NCI-H2171 (cell line): ENCODE data around the gene MCMBP.
"Not testable (repeated sequence)": the region's sequence is repeated elsewhere in the genome, so short reads cannot be mapped to it uniquely, and the experiment has no call there.

ENCODE experiments used
- DNase-seq: peaks from one replicate; lab custom pipeline; 2025; lab: John Stamatoyannopoulos, UW

MCMBP gene

DNA sequence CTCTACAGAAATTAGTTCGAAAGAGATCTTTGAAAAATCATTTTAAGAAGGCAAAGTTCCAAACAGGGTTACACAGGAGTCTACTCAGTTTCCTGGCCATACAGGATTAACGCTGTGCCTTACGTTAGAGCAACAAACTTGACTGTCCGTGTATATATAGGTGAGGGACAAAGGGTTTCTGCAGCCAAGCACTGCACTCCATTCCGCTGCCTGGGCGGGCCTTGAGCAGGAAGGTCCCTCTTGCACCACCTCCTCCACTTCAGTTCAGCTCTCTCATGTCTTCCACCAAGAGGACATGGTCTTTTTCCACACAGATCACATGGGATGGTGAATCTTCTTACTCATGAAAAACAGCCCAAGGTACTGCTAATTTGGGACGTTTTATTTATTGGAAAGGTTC is 43.2 kb downstream of the MCMBP start:
- no peak for DNase-seq

DNA sequence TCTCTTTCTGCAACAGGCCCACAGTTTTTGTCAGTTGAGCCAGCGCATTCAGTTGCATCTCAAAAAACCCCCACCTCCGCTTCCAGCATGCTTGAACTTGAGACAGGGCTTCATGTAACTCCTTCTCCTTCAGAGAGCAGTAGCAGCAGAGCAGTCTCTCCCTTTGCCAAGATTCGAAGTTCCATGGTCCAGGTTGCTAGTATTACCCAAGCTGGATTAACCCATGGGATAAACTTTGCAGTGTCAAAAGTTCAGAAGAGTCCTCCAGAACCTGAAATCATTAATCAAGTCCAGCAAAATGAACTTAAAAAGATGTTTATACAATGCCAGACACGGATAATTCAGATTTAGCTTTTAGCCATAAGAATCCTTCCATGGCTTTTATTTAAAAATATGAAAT is 45.2 kb downstream of the MCMBP start:
- no peak for DNase-seq

DNA sequence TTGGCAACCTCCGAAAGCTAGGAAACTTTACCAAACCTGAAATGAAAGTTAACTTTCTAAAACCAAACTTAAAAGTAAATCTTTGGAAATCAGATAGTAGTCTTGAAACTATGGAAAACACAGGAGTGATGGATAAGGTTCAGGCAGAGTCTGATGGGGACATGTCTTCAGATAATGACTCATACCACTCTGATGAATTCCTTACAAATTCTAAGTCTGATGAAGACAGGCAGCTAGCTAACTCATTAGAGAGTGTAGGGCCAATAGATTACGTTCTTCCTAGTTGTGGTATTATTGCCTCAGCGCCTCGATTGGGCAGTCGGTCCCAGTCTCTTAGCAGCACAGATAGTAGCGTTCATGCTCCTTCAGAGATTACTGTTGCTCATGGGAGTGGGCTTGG is 45.9 kb downstream of the MCMBP start:
- DNase-seq = no peak

DNA sequence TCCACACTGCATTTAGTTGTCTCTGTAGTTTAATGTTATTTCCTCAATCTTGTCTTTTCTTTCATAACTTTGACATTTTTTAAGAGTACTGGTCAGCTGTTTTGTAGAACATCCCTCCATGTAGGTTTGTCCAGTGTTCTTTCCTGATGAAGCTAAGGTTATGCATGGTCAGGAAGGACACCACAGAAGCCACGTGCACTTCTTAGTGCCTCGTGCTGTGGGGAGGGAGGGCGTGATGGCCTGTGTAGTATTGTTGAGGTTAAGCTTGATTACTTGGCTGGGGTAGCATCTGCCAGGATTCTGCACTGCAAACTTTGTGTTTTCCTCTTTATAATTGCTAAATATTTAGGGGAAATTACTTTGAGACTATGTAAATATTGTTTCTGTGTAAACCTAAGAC is 48.3 kb downstream of the MCMBP start:
- DNase-seq = no peak

DNA sequence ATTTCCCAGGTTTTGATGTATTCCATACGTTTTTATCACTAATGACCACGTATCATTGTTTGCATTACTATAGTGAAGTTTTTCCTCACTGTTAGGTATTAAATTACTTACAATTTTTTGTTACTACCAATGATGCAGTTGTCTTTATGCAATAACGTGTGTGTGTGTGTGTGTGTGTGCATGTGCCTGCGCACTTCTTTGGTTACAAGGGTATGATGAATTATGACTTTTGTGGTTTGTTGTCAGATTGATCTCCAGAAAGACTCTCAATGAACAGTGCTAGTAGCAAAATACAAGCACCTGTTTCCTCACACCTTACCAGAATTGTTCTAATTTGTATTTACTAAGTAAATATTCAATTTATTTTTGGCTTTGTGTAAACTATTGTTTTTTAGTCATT is 51.5 kb downstream of the MCMBP start:
- DNase-seq = no peak

DNA sequence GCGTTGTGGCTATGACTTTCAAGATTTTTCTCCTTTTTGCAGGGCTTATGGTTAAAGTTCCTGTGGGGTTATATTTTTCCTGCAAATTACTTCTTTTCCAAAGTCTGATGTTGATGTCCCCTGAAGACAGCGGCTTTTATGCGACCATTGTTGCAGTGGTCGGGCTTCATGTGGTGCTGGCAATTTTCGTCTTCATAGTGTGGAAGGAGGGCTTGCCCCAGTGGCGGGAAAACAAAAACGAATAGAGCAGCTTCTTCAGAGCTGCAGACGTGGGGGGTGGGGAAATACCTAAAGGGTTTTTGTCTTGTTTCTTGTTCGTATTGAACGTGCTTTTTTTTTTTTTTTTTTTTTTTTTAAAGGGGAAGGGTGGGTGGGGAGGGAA is 53.8 kb downstream of the MCMBP start:
- DNase-seq = no peak

DNA sequence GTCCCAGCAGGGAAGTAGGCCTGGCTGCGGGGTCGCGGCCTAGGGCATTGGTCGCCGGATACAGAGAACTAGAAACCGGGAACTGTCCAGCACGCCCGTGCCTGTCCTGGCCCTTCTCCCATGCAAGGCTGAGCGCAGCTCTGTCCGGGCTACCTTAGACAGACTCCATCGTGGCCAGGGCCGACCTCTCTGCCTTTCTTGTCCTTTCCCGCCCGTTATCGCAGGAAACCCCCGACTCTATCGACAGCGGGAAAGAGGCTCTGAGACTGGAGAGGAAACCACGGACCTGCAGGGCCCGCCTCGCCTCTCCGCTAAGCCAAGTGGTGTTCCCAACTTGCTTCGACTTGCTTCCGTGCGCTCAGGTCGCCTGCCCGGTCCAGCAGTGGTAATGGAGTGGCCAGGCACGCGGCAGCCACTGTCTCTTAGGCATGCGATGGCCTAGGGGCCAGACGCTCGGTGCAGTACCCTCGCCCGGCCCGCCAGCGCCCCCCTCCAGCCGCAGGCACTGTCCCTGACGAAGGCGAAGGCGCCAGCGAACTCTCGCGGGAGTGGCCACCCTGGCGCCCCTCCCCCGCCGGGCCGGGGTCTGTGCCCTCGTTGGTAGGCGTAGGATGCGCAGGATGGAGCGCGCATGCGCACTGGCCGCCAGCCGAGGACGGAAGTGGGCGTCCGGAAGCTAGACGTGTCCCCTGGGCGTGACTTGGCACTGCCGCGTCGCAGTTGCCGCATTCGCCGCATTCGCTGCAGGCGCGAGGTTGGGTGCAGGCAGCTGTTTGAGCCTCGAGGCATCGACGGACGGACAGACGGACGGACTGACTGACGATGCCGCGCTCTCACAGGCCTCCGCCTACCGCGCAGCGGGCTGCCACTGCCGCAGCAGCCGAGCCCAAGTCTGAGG is 54.4 kb downstream of the MCMBP start:
- no peak for DNase-seq

DNA sequence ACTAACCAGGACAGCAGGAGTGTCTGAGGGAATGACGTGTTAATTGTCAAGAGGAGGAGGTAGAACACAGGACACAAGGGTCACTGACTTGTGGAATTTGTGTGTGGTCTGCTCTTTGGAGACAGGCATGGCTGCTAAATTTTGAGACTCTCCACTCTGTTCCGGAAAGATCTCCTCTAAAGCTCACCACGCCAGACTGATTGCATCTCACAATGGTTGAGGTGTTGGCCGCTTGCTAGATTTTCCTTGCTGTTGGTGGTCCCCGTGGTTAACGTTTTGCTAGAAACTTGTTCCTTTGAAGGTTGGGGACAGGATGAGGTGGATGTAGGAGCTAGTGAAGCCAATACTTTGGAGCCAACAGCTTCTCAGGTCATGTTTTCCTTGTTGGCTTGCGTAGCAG is 57.0 kb downstream of the MCMBP start:
- DNase-seq = no peak

DNA sequence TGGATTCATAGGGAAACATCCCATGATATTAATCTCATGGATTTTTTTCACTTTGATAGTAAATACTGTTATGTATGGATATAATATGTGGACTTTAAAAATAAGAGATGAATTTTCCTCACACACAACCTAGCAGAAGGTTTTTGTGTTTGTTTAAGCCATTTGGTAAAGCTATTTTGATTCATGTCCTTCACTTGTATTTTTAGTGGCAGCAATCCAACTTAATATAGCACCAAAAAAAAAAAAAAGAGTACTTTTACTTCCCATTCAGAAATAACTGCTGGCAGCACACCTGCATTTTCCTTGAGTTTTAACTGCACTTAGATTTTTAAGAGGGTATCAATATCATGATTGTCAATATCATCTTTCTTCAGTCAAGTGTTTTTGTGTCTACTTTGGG is 60.0 kb downstream of the MCMBP start:
- DNase-seq = no peak

DNA sequence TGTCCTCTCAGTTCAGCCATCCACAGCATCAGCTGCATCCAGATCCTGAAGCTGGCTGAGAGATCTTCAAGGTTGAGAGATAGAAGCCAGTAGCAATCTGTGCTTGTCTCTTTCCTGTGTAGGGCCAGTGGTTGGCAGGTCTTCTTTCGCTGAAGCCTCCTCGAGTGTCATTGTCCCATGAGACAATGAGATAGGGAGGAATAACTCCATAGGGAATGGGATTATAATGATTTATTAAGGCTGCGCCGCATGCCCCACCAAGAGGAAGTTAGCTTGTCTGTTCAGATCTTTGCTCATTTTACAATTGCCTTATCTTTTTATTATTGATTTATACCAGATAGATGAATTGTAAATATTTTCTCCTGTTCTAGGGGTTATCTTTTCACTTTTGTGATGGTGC is 61.5 kb downstream of the MCMBP start:
- no peak for DNase-seq

DNA sequence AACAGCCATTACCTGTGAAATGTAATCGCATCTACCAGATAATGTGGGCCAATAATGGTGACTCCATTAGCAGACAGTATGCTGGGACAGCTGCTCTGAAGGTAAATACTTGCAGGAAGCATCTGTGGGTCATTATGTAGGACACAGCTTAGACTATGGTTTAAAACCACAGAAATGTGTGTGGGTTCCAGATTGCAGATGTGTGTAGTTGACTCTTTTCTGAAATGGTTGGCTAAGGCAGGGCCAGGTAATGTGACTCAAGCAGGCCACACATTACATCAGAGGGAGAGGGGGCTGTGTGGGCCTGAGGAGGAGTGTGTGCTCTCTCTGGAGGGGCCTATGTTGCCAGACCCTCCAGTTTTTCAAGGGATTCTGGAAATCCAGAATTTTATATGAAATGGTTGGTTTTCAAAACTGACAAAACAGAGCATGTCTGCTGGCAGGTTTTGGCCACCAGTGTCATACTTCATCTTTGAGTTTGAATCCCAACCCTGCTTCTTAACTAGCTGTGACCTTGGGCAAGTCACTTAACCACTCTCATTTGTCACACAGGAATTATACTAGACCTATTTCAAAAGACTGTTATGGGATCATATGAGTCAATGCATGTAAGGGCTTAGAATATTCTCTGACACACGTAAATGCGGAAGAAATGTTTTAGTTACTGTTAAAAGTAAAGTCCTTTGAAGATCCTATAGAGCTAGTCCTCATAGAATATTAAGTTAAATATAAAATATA is 64.5 kb downstream of the MCMBP start:
- no peak for DNase-seq

DNA sequence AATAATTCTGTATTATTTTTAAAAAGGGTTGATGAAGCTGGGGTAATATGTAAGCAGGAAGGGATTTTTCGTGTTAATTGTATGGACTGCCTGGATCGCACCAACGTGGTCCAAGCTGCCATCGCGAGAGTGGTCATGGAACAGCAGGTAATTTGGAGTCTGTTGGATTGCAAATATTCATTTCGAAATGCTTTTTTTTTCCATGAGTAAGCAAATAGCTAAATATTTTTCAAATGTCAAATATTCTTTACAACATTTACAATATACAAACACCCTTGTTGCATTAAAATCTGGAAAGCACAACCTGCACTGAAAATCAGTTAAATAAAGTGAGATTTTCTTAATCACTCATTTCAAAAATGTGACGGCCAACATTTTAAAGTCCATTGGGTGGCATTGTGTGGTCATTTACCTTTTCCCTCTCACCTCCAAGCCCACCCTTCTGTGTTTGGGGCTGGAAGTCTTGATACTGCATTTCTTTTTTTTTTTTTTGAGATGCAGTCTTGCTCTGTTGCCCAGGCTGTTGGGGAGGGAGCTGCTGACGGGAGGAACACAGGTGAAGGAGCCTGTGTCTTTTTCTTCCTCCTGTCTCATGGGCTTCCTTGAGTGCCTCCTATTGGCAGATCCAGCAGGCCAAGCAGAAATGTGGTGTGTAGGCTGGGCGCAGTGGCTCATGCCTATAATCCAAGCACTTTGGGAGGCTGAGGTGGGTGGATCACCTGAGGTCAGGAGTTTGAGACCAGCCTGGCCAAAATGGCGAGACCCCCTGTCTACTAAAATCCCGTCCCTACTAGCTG is 66.1 kb downstream of the MCMBP start:
- DNase-seq = no peak

DNA sequence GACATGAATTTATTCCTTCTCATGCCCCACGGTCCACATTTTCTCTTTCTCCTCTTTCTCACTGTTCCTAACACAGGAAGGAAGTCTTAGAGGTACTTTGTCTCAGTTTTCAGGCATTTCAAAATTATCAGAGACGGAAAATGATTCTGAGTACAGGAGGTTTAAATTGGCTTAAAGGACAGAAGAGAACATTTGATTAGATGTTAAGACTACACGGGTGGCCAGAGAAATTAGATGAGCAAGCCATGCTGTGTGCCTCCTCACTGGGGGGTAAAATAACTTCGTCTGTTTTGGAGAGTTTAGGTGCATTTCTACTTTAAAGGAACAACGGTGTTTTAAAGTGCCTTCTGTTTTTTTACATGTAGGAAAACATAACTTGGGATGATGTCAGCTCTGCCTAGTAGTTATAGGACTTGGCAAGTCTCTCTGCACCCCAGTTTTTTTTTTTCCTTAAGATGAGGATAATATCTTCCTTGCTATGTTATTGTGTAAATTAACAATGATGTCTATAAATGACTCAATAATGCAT is 66.9 kb downstream of the MCMBP start:
- DNase-seq = no peak

DNA sequence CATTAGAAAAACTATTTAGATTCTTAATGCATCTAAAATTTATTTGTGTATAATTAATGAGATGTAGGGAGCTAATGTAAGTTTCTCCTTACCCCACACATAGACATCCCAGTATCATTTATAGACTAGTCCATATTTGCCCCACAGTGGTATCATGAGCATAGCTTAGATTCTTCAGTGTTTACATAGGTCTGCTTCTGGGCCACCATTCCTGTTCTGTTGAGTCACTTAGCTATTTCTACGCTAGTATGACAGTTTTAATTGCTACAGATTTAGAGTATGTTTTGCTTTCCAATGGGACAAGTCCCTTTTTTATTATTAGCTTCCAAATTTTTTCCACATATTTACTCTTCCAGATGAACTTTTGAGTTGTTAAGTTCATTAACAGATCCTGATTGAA is 69.4 kb downstream of the MCMBP start:
- DNase-seq = no peak

DNA sequence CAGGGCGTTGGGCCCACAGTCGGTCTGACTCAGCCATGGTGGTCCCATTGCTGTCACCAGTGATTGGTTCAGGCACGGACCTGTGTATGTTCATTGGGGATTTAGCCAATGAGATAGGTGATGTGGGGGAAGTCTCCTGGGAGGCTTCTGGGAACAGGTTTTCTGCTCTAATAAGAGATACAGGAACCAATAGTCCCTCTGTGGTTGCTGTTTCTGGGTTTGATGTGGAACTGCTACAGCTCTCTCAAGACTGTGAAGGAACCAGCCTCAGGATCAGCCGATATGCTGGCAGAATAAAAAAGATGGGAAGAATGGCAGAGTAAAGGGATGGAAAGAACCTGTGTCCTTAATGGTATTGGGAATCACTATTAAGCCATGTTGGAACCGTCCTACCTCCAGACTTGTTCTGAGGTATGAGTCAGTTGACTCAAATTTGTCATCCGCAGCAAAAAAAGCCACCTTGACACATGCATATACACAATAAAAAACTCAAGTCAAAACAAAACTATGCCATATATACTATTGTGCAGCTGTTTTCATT is 70.6 kb downstream of the MCMBP start:
- DNase-seq = no peak

DNA sequence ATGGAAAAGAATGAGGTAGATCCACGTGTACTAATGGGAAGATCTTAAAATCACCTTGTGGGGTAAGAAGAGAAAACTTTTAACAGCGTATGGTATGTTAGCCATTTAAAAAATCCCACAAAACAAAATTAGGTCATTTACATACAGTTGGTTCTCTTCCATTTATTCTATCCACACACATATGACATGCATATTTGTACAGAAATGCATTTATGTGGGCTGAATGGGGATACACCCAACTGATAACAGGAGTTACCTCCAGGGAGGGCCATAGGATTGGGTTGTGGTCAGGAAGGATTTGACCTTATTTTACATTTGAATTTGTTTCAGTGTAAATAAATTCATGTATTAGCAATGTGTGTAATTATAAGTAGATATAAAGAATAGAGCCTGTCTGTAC is 71.5 kb downstream of the MCMBP start:
- no peak for DNase-seq

DNA sequence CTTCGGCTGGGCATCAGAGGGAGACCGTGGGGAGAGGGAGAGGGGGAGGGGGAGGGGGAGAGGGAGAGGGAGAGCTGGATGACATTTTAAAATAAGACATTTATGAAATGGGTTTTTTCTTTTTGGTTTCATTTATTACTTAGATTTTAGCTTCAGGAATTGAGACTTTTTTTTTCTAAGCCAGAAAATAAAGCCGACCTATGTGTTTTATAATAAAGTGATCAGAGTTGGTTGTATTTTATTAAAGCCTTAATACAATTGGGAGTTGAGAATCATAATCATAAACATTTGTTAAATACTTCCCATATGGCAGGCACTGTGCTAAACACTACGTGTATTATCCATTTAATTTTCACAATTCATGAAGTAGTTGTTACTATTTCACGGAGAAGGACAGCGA is 76.6 kb downstream of the MCMBP start:
- DNase-seq = no peak

DNA sequence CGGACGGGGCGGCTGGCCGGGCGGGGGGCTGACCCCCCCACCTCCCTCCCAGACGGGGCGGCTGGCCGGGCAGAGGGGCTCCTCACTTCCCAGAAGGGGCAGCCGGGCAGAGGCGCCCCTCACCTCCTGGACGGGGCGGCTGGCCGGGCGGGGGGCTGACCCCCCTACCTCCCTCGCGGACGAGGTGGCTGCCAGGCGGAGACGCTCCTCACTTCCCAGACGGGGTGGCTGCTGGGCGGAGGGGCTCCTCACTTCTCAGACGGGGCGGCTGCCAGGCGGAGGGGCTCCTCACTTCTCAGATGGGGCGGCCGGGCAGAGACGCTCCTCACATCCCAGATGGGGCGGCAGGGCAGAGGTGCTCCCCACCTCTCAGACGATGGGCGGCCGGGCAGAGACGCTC is 77.5 kb downstream of the MCMBP start:
- DNase-seq = not testable (repeated sequence)

DNA sequence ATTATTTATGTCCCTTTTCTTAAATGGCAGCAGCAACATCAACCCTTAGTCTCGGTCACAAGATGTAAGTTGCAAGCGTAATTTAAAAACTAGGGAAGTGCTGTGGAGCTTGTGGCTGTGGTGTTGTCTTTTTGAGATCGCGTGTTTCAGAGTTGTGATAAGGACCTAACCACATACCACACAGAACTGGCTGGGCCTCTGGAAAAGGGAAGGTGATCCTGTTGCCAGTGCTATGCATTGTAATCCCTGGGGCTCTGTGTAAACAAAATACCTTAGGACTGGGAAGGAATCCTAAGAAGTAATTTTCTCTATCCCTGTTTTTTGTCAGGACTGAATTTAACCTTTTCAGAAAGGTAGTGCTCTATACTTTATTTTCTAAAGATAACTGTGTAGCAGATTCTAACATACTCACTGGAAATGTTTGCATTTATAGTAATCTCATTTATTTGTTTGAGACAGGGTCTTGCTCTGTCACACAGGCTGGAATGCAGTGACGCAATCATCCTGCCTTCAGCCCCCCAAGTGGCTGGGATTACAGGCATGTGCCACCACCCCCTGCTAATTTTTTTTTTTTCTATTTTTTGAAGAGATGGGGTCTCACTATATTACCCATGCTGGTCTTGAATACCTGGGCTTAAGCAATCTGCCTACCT is 86.4 kb downstream of the MCMBP start:
- DNase-seq = no peak

DNA sequence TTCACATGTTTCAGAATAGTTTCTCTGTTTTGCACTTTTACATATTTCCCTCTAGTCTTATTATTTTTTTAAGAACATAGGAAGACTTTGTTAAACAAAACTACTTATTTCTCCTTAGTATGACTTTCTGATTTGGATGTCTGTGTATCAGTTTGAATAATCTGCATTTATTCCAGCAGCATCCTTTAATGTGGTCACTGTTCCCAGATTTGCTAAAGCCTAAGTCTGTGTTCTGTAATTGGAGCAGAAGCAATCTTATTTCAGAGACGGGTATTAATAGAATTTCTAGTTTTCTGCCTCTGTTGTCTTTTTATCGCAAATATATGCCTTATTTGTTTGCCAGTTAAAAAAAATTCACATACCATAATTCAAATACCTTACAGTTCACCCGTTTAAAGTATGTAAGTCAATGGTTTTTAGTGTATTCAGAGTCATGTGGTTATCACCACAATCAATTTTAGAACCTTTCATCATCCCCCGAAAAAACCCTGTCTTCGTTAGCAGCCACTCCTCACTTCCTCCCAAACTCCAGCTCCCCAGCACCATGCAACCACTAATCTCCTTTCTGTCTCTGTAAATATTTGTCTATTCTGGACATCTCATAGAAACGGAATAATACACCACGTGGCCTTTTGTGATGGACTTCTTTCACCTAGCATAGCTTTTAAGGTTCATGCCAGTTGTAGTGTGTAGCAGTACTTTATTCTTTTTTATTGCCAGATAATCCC is 88.1 kb downstream of the MCMBP start:
- DNase-seq = no peak

DNA sequence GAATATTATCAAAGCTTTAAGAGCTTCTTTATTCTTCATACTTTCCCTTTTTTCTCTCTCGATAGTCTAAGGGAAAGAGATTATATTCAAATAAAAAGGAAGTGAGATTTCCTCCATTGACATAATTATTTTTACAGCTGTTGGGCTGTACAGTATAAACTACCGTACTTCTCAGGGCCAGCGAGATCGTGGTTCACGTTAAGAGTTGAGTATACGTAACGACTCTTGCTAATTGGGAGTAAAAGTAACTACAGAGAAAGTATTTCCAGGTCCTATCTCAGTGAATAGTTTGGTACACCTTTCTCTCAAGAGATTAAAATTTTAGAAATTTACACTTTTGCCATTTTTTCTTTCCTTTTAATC is 89.0 kb downstream of the MCMBP start:
- no peak for DNase-seq
